Measurements from ENCODE around the gene MYO5C.

DNA sequence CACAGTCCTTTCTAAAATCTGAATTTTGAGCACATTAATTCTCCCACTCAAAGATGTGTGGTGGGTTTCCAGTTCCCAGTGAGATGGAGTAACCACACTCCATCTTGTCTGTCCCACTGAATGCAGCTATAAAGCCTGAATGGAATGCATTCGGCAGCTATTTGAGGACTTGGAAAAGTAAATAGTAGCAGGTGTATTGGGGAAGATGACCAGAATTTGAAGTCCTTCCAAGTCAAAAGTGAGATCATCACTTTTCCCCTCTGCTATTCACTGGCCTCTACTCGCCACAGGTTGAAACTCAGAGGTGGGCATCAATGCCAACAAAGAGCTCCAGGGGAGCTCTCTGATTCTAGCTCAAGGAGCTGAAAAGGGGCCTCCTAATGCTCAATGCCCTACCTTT, 96.3 kb downstream of the MYO5C start:
- TF ChIP-seq EZH2 (IDR thresholded peaks at IDR 0.05; ENCODE audit: borderline replicate concordance, low read depth, low read length, poor library complexity, severe bottlenecking), result no peak
- TF ChIP-seq, protein P1, sequence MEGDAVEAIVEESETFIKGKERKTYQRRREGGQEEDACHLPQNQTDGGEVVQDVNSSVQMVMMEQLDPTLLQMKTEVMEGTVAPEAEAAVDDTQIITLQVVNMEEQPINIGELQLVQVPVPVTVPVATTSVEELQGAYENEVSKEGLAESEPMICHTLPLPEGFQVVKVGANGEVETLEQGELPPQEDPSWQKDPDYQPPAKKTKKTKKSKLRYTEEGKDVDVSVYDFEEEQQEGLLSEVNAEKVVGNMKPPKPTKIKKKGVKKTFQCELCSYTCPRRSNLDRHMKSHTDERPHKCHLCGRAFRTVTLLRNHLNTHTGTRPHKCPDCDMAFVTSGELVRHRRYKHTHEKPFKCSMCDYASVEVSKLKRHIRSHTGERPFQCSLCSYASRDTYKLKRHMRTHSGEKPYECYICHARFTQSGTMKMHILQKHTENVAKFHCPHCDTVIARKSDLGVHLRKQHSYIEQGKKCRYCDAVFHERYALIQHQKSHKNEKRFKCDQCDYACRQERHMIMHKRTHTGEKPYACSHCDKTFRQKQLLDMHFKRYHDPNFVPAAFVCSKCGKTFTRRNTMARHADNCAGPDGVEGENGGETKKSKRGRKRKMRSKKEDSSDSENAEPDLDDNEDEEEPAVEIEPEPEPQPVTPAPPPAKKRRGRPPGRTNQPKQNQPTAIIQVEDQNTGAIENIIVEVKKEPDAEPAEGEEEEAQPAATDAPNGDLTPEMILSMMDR (conservative IDR thresholded peaks at IDR 0.05; ENCODE audit: low read depth, low read length), result no peak

All from A673 (cell line).